SK-N-SH treated with all-trans-retinoic acid at 6 μM for 48 hours (cell line): ENCODE measurements around the gene TAS1R1.

Source experiments
- ATAC-seq: fragments of 200-7000 bp; cut with Tn5 transposase; 3 replicates; pipeline ENCODE4 v1.9.1; 2020; ENCODE audit warnings: mild to moderate bottlenecking, moderate library complexity
- ARNTL ChIP-seq: fragments of 450-650 bp; formaldehyde crosslinking; IDR thresholded peaks from 2 replicates; pipeline ENCODE4 v1.5.0; 2020; ENCODE audit warnings: low read depth, mild to moderate bottlenecking, moderate library complexity, borderline replicate concordance
- CSDC2 ChIP-seq: fragments of 250-450 bp; sonication (Bioruptor Pico); IDR thresholded peaks from 2 replicates; pipeline ENCODE4 v1.5.0; 2020; ENCODE audit warnings: mild to moderate bottlenecking, moderate library complexity
- ESRRG ChIP-seq: fragments of 250-450 bp; sonication (Bioruptor Pico); IDR thresholded peaks from 2 replicates; pipeline ENCODE4 v1.6.1; 2021; ENCODE audit warnings: mild to moderate bottlenecking
- ISL1 ChIP-seq: fragments of 250-450 bp; sonication (Bioruptor Pico); IDR thresholded peaks from 2 replicates; pipeline ENCODE4 v2.1.2; 2022; ENCODE audit warnings: mild to moderate bottlenecking, moderate library complexity
- OSR1 ChIP-seq: fragments of 250-450 bp; sonication (Bioruptor Pico); IDR thresholded peaks from 2 replicates; pipeline ENCODE4 v1.8.0; 2022; ENCODE audit warnings: moderate library complexity, mild to moderate bottlenecking, inconsistent platforms
- PATZ1 ChIP-seq: fragments of 250-450 bp; sonication (Bioruptor Pico); IDR thresholded peaks from 2 replicates; pipeline ENCODE4 v1.8.0; 2020; ENCODE audit warnings: mild to moderate bottlenecking, moderate library complexity, borderline replicate concordance
- PPARA ChIP-seq: fragments of 250-450 bp; sonication (Bioruptor Pico); IDR thresholded peaks from 2 replicates; pipeline ENCODE4 v1.5.0; 2020; ENCODE audit warnings: mild to moderate bottlenecking, borderline replicate concordance
- SNAI2 ChIP-seq: fragments of 250-450 bp; sonication (Bioruptor Pico); IDR thresholded peaks from 2 replicates; pipeline ENCODE4 v1.5.0; 2020; ENCODE audit warnings: mild to moderate bottlenecking, moderate library complexity
- TCF4 ChIP-seq: fragments of 250-450 bp; sonication (Bioruptor Pico); IDR thresholded peaks from 2 replicates; pipeline ENCODE4 v1.8.0; 2021; ENCODE audit warnings: mild to moderate bottlenecking, moderate library complexity, borderline replicate concordance
- TOX ChIP-seq: fragments of 250-450 bp; sonication (Bioruptor Pico); IDR thresholded peaks from 2 replicates; pipeline ENCODE4 v1.8.0; 2021; ENCODE audit warnings: mild to moderate bottlenecking, moderate library complexity, borderline replicate concordance
- ZFP3 ChIP-seq: fragments of 250-450 bp; sonication (Bioruptor Pico); IDR thresholded peaks from 2 replicates; pipeline ENCODE4 v1.5.0; 2020; ENCODE audit warnings: mild to moderate bottlenecking, moderate library complexity
- ZFP30 ChIP-seq: fragments of 450-650 bp; formaldehyde crosslinking; IDR thresholded peaks from 2 replicates; pipeline ENCODE4 v1.5.0; 2022; ENCODE audit warnings: mild to moderate bottlenecking, moderate library complexity

TAS1R1 gene

GRCh38 chr1:6627031-6627430 lies 71.9 kb downstream of the TAS1R1 start (continued):
- no peak for TF ChIP-seq PATZ1 (CRISPR knock-in tag)
- no peak for TF ChIP-seq ZFP3 (CRISPR knock-in tag)
- no peak for TF ChIP-seq PPARA (CRISPR knock-in tag)
- TF ChIP-seq TCF4 (CRISPR knock-in tag) = no peak

GRCh38 chr1:6627841-6628545 lies 72.9 kb downstream of the TAS1R1 start:
- TF ChIP-seq ZFP3 (CRISPR knock-in tag) = no peak
- no peak for TF ChIP-seq ESRRG (CRISPR knock-in tag)
- TF ChIP-seq ISL1 (CRISPR knock-in tag) = no peak
- TF ChIP-seq CSDC2 (CRISPR knock-in tag) = no peak
- no peak for TF ChIP-seq SNAI2
- TF ChIP-seq PPARA (CRISPR knock-in tag) = no peak
- TF ChIP-seq OSR1 (CRISPR knock-in tag) = no peak
- TF ChIP-seq, all 23 proteins: peak for 0
- ATAC-seq = no peak

- TF ChIP-seq ZFP30 (CRISPR knock-in tag) (no peak), ARNTL (CRISPR knock-in tag) (no peak), TOX (no peak), ZFP3 (CRISPR knock-in tag) (no peak), PATZ1 (CRISPR knock-in tag) (no peak)
- no peak for ATAC-seq
These were observed 73.9 kb downstream of the TAS1R1 start for GRCh38 chr1:6628971-6629479.
